Lower leg skin (tissue), 4 donors: ENCODE results near the gene GALNT2. TPM values are rescaled to one million over a fixed set of nuclear protein-coding genes. Genes with fewer than 3 reads are reported as not detected.
A peak's percentile ranks its signal among the peaks of the same experiment; 100 is the strongest.

Experiments used
- DNase-seq, 2 donors: peaks; one replicate each; pipeline ENCODE4 v3.0.0-alpha.2; 2019; ENCODE audit warnings: low spot score in 2 of 2
- H3K4me3 ChIP-seq: fragments of 200-600 bp; sonication (generic); 2 replicates; pipeline ENCODE4 v1.5.1; 2017; ENCODE audit warnings: mild to moderate bottlenecking, low read depth; ENCODE audit not compliant: poor library complexity, severe bottlenecking
- POLR2A ChIP-seq, 2 donors: fragments of 450-650 bp; IDR thresholded peaks; one replicate each; pipeline ENCODE4 v1.6.1; 2016 to 2017; ENCODE audit warnings: antibody characterized with exemption in 2 of 2, mild to moderate bottlenecking in 1 of 2, moderate library complexity in 1 of 2
- WGBS, 2 donors: methylation state at CpG; one replicate each; pipeline ENCODE4 v1.1.5; 2018; 5-methylcytosine and 5-hydroxymethylcytosine counted together
- intact Hi-C: fragments of 100-400 bp; cut with DNase I; formaldehyde crosslinking; loops from one replicate; pipeline ENCODE4 v1.15.0; 2023; ENCODE audit warnings: low total_unique reads
- total RNA-seq, 4 donors: library from RNA; depleted of rRNA; stranded (reverse); fragments of >200 nt; gene quantifications; one replicate each; pipeline ENCODE4 v1.1.0, GENCODE V29; 2016
- TF ChIP-seq, protein P1 (sequence below), 3 donors: fragments of 450-650 bp; IDR thresholded peaks; one replicate each; pipeline ENCODE4 v1.5.1; 2016; ENCODE audit warnings: antibody characterized with exemption in 3 of 3, mild to moderate bottlenecking in 3 of 3, moderate library complexity in 2 of 3

GALNT2 gene
- total RNA-seq, 4 donors from 2014 or later: 11.0 to 31.0 (median 20.2) TPM

DNA sequence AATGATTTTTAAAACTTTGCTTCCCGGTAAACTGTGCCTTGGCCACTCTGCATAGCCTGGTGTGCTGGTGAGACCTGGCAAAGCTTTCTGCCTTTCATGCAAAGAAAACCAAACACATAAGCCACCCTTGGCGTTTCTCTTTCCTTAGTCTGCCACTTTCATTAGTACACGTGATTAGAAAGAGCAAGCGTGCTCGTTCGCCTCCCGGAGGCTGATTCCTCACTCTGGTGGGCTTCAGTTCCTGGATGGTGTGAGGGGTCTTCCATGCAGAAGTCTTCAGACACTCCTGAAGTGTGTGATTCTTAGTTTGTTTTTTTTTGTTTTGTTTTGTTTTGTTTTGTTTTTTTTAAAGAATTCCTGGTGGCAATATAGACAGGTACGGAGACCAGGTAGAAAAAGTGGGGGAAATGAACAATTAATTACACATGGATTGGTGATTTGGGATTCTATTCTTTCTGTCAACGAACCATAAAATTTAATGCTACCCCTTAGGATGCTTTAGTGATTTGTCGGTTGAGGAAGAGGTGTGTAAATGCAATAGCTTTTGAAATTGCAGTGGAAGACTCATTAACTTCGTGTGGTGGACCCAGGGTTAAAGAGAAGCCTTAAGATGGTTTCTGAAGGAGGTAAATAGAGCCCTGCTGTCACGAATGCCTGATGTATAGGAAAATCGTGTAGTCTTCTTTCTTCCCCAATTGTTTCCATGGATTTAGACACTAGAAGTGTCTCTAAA lies 2.1 kb downstream of the GALNT2 start:
- DNase-seq: peak in 1 of 2 donors; percentile 37
- 39 to 40% methylated on average over 13 of the region's 13 CpGs for WGBS, 2 donors
- intact Hi-C loops: no loop called here

DNA sequence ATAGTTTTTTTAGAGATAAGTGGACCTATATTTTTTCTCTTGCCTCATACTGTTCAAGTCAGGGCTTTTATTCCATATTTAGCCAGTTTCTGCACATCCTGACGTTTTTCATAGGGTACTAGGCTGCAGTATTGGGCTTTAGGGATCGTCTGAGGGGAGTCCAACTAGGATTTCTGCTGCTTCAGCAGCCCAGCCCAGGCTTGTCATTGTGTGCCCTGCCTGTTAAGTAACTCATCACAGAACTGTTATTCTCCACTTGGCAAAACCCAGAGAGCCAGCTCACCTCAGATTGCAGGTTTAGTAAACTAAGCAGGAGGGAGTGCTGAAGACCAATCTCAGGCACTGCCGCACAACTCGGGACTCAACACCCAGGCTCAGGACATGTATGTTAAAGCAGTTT lies 2.8 kb downstream of the GALNT2 start:
- no peak overlapping the region for H3K4me3 ChIP-seq
- 40 to 56% methylated on average over 4 of the region's 4 CpGs for WGBS, 2 donors
- intact Hi-C loops: no loop called here
- TF ChIP-seq POLR2A (IDR thresholded peaks at IDR 0.05): no peak
- TF ChIP-seq, protein P1, sequence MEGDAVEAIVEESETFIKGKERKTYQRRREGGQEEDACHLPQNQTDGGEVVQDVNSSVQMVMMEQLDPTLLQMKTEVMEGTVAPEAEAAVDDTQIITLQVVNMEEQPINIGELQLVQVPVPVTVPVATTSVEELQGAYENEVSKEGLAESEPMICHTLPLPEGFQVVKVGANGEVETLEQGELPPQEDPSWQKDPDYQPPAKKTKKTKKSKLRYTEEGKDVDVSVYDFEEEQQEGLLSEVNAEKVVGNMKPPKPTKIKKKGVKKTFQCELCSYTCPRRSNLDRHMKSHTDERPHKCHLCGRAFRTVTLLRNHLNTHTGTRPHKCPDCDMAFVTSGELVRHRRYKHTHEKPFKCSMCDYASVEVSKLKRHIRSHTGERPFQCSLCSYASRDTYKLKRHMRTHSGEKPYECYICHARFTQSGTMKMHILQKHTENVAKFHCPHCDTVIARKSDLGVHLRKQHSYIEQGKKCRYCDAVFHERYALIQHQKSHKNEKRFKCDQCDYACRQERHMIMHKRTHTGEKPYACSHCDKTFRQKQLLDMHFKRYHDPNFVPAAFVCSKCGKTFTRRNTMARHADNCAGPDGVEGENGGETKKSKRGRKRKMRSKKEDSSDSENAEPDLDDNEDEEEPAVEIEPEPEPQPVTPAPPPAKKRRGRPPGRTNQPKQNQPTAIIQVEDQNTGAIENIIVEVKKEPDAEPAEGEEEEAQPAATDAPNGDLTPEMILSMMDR (IDR thresholded peaks at IDR 0.05): no peak
- DNase-seq: no peak

More for the DNA sequence above, 2.1 kb downstream of the GALNT2 start:
- H3K4me3 ChIP-seq: no peak overlapping the region
- TF ChIP-seq, protein P1 (IDR thresholded peaks at IDR 0.05): no peak
- TF ChIP-seq POLR2A (IDR thresholded peaks at IDR 0.05): no peak

DNA sequence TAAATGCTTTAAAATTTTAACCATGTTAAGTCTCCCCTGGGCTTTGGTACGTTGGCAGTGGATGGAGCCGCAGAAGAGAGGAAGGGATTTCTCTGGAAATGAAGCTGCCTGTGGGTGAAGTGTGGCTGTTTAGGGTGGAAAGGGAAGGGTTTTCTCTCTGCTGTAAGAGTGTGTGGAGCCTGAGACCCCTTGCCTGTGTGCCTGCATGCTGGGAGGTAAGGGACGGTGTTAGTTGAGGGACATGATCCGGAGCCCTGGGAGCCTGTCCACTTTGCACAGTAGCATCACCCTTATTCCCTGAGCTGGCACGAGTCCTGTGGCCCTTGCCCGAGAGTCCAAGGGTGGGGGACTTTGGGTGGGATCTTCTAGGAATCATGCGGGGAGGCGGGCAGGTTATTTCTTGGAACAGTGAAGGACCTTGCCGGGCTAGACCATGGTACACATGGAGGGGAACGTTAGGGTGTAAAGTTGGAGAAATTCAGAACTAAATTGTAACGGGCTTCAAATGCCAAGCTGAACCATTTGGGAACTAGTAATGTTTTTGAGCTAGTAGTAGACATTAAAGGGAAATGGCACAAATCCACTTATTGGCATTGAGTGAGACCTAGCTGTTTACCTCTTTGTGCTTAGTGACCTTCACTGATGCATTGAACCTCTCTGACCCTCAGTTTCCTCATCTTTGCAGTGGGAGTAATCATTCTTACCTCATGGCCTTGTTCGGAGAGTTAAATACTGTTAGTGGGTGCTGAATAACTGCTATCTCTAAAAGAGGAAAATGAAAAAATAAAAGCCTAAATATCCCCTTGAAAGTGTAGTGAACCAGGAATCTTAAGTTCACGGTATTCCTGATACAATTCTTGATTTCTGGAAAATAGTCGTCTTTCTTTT lies 3.5 kb downstream of the GALNT2 start:
- WGBS, 2 donors: 90 to 91% methylated on average over 14 of the region's 14 CpGs

DNA sequence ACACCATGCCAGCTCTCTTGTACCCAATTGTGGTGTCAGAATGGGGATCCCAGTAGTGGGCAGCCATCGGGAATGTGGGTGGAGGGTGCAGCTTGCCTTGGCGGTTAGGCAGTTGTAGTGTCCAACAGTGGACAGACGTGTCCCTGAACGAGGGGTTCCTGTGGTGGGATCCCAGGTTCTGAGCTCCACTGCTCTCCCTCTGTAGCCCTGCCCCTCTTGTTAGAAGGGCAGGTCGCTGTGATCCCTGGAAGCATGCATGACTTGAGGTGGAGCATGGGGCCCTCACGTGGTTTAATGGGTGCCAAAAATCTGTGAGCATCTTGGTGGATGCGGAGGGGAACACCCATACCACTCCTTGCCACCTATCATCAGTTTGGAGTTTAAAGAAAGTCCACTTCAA lies 4.3 kb downstream of the GALNT2 start:
- intact Hi-C loops: no loop called here
- DNase-seq: no peak
- WGBS, 2 donors: 82 to 87% methylated on average over 7 of the region's 7 CpGs
- TF ChIP-seq, protein P1 (IDR thresholded peaks at IDR 0.05): no peak
- TF ChIP-seq POLR2A (IDR thresholded peaks at IDR 0.05): no peak
- no peak overlapping the region for H3K4me3 ChIP-seq

More for the DNA sequence above, 3.5 kb downstream of the GALNT2 start:
- intact Hi-C loops: no loop called here
- no peak for DNase-seq
- TF ChIP-seq, protein P1 (IDR thresholded peaks at IDR 0.05): no peak
- no peak for TF ChIP-seq POLR2A (IDR thresholded peaks at IDR 0.05)
- H3K4me3 ChIP-seq: no peak overlapping the region

DNA sequence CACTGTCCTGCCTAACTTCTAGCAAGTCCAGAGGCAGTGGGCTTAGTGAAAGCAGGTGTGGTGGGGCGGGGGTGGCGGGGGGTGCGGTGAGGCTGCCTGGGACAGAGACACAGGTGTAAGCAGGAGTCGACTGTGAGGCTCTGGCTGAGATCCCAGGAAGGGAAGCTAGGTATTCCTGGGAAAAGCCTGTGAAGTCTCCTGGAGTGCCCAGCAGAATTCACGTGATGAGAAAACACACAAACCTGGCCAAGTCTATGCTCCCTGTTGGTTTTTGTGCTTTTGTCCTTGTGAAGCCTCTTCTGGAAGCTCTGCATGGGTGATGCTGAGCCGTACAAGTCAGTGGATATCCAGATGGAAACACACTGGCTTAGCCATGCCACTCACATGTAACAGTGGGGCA lies 5.3 kb downstream of the GALNT2 start:
- DNase-seq: no peak
- no peak overlapping the region for H3K4me3 ChIP-seq
- no peak for TF ChIP-seq POLR2A (IDR thresholded peaks at IDR 0.05)
- TF ChIP-seq, protein P1 (IDR thresholded peaks at IDR 0.05): no peak
- intact Hi-C loops: no loop called here
- 65 to 78% methylated on average over 6 of the region's 6 CpGs for WGBS, 2 donors
